SK-N-SH (cell line): ENCODE data around the gene ZC3H12C. TPM values are rescaled to one million over a fixed set of nuclear protein-coding genes. Genes with fewer than 3 reads are reported as not detected.

ENCODE experiments used
- CTCF ChIA-PET: fragments of 300-600, 350-600 bp; formaldehyde crosslinking; extraction: SDS; loops from one replicate; lab custom pipeline; 2021; lab: Yijun Ruan, JAX
- POLR2A ChIA-PET: fragments of 350-600 bp; sonication (Branson Sonifier 250); formaldehyde crosslinking; extraction: SDS; loops from one replicate; lab custom pipeline; 2020; ENCODE audit warnings: antibody characterized with exemption, inconsistent platforms; lab: Yijun Ruan, JAX
- DNase-seq: peaks from one replicate; pipeline ENCODE4 v3.0.0; 2012
- H2AFZ ChIP-seq: fragments of 200-600 bp; sonication (generic); 2 replicates; pipeline ENCODE4 v1.8.1; 2016; ENCODE audit warnings: antibody characterized with exemption, mild to moderate bottlenecking, low read depth
- H3F3A ChIP-seq: fragments of 200-600 bp; sonication (generic); replicated peaks from 2 replicates; pipeline ENCODE3; 2016; ENCODE audit warnings: antibody characterized with exemption, mild to moderate bottlenecking; ENCODE audit not compliant: insufficient read depth
- H3K27ac ChIP-seq, 2 experiments: fragments of 200-500 bp in 1 of 2; fragments of 200-600 bp in 1 of 2; sonication (Bioruptor generic) in 1 of 2; sonication (generic), shearing (Covaris generic) in 1 of 2; 2 replicates each; pipeline versions ENCODE4 v1.5.1 to v1.6.1; 2014 to 2016; ENCODE audit warnings: low read depth in 2 of 2, inconsistent platforms in 1 of 2, low read length in 1 of 2, mild to moderate bottlenecking in 1 of 2, mixed read lengths in 1 of 2
- H3K27me3 ChIP-seq: fragments of 200-600 bp; sonication (generic), shearing (Covaris generic); 2 replicates; pipeline ENCODE4 v1.6.1; 2016; ENCODE audit warnings: mixed run types; ENCODE audit not compliant: insufficient read depth
- H3K36me3 ChIP-seq, 2 experiments: fragments of 200-500 bp in 1 of 2; fragments of 200-600 bp in 1 of 2; sonication (Bioruptor generic) in 1 of 2; sonication (generic) in 1 of 2; replicated peaks in 1 of 2; 2 replicates each; pipeline versions ENCODE3 to v1.5.1; 2014 to 2016; ENCODE audit warnings: low read length in 1 of 2, mild to moderate bottlenecking in 1 of 2; ENCODE audit not compliant: insufficient read depth in 2 of 2, control insufficient read depth in 1 of 2
- H3K4me1 ChIP-seq, 2 experiments: fragments of 200-500 bp in 1 of 2; fragments of 200-600 bp in 1 of 2; sonication (Bioruptor generic) in 1 of 2; sonication (generic), shearing (Covaris generic) in 1 of 2; 2 replicates each; pipeline versions ENCODE4 v1.5.1 to v1.6.1; 2014 to 2016; ENCODE audit warnings: low read depth in 1 of 2, low read length in 1 of 2, mixed run types in 1 of 2; ENCODE audit not compliant: insufficient read depth in 2 of 2, control insufficient read depth in 1 of 2
- H3K4me2 ChIP-seq: fragments of 200-600 bp; sonication (generic), shearing (Covaris generic); 2 replicates; pipeline ENCODE4 v1.6.1; 2017; ENCODE audit warnings: mixed run types
- H3K4me3 ChIP-seq, 2 experiments: fragments of 200-500 bp in 1 of 2; fragments of 200-600 bp in 1 of 2; sonication (Bioruptor generic) in 1 of 2; sonication (generic), shearing (Covaris generic) in 1 of 2; 2 replicates each; pipeline versions ENCODE4 v1.5.1 to v1.8.1; 2014 to 2016; ENCODE audit warnings: low read depth in 2 of 2, inconsistent platforms in 1 of 2, low read length in 1 of 2, mild to moderate bottlenecking in 1 of 2, mixed read lengths in 1 of 2, moderate library complexity in 1 of 2
- H3K79me2 ChIP-seq: fragments of 200-600 bp; sonication (generic); 2 replicates; pipeline ENCODE4 v1.8.1; 2017; ENCODE audit warnings: mild to moderate bottlenecking; ENCODE audit not compliant: insufficient read depth
- H3K9ac ChIP-seq: fragments of 200-600 bp; sonication (generic); 2 replicates; pipeline ENCODE4 v1.6.1; 2017; ENCODE audit warnings: mixed run types
- H3K9me2 ChIP-seq: fragments of 200-600 bp; sonication (generic); 2 replicates; pipeline ENCODE4 v1.6.1; 2017; ENCODE audit warnings: mixed run types
- H3K9me3 ChIP-seq: fragments of 200-600 bp; sonication (generic); 2 replicates; pipeline ENCODE4 v1.6.1; 2017; ENCODE audit warnings: mixed run types, mild to moderate bottlenecking, moderate library complexity
- H4K20me1 ChIP-seq: fragments of 200-600 bp; sonication (generic); 2 replicates; pipeline ENCODE4 v1.6.1; 2017; ENCODE audit warnings: mild to moderate bottlenecking, mixed run types; ENCODE audit not compliant: insufficient read depth
- EP300 ChIP-seq, 2 experiments: IDR thresholded peaks; 2 replicates each; pipeline versions ENCODE4 v1.4.0 to v1.6.1; 2012; ENCODE audit warnings: borderline replicate concordance in 1 of 2, low read depth in 1 of 2, low read length in 1 of 2
- FOXM1 ChIP-seq: IDR thresholded peaks from 2 replicates; pipeline ENCODE4 v1.4.0; 2012; ENCODE audit warnings: low read depth, mild to moderate bottlenecking
- MAX ChIP-seq: IDR thresholded peaks from 2 replicates; pipeline ENCODE4 v1.4.0; 2012; ENCODE audit warnings: low read depth
- NFIC ChIP-seq: IDR thresholded peaks from 2 replicates; pipeline ENCODE4 v1.4.0; 2012; ENCODE audit warnings: borderline replicate concordance
- WGBS: methylation state at CpG from one replicate; pipeline ENCODE4 v1.1.6; 2017; ENCODE audit warnings: low lambda C conversion rate; 5-methylcytosine and 5-hydroxymethylcytosine counted together
- polyA plus RNA-seq, 3 experiments: library from polyadenylated mRNA; depleted of rRNA; stranded (reverse); fragments of >200 nt; gene quantifications; 2 replicates each; pipeline ENCODE4 v1.2.3, GENCODE V29; 2012
- TF ChIP-seq, protein P1 (sequence below): IDR thresholded peaks from 2 replicates; pipeline ENCODE4; 2012

The ZC3H12C gene
- polyA plus RNA-seq, 1 of the 3 experiments (the other 2 are of a cell fraction) = 2.8 TPM

GRCh38 chr11:110141812-110142211, 48.6 kb downstream of the ZC3H12C start:
- Histone ChIP-seq H3K27me3 (no peaks in the 10 kb centered on the region), H3K36me3 (peaks cover 3 to 20% of the 10 kb centered on the region in 2 experiments), H3K9me2 (no peaks in the 10 kb centered on the region), H3K27ac (no peak overlapping the region), H3K9me3 (no peaks in the 10 kb centered on the region), H2AFZ (no peak overlapping the region), H3K4me2 (no peak overlapping the region), H3K79me2 (peaks cover 15% of the 10 kb centered on the region), H3K9ac (no peak overlapping the region), H3K4me3 (no peak overlapping the region), H3F3A (peaks cover 5% of the 10 kb centered on the region), H4K20me1 (no peaks in the 10 kb centered on the region), H3K4me1 (no peaks in the 10 kb centered on the region; a peak in 1 of 4 replicates)
- DNase-seq = no peak
- no peak for TF ChIP-seq FOXM1
- TF ChIP-seq EP300 (IDR thresholded peaks at IDR 0.05; ENCODE audit: borderline replicate concordance in 1 of 2, low read depth in 1 of 2, low read length in 1 of 2) = no peak
- ChIA-PET POLR2A (interaction anchor here (0.7 kb wide), 1 partner anchor 14 kb away, joined by 3 read pairs; no protein-coding TSS in a partner anchor), CTCF (no interaction called here)

- 38% methylated on average over 3 of the region's 3 CpGs for WGBS
- no peaks in the 10 kb centered on the region for H3K9me2 ChIP-seq
- H3K4me3 ChIP-seq = no peak overlapping the region
- H3K27me3 ChIP-seq = no peaks in the 10 kb centered on the region
- ChIA-PET CTCF (no interaction called here), POLR2A (no interaction called here)
- peaks cover 35% of the 10 kb centered on the region for H3F3A ChIP-seq
- H3K79me2 ChIP-seq = peaks cover 17% of the 10 kb centered on the region
- 0 out of 2 replicates have a peak overlapping the region, but pooled peaks have one; percentile 7 for H2AFZ ChIP-seq
- peaks cover 0 to 9% of the 10 kb centered on the region in 2 experiments for H3K36me3 ChIP-seq
- no peaks in the 10 kb centered on the region for H3K9me3 ChIP-seq
- peaks cover 6 to 25% of the 10 kb centered on the region in 2 experiments for H3K4me1 ChIP-seq
- H3K4me2 ChIP-seq = peak overlapping the region; percentile 45; the same call in 1 of the 2 replicates
- no peak for DNase-seq
- peaks cover 3% of the 10 kb centered on the region; the same call in 1 of the 2 replicates for H4K20me1 ChIP-seq
- peak overlapping the region in 1 of 2 experiments; percentile 73; a peak in 2 of 4 replicates for H3K27ac ChIP-seq
- TF ChIP-seq, protein P1, sequence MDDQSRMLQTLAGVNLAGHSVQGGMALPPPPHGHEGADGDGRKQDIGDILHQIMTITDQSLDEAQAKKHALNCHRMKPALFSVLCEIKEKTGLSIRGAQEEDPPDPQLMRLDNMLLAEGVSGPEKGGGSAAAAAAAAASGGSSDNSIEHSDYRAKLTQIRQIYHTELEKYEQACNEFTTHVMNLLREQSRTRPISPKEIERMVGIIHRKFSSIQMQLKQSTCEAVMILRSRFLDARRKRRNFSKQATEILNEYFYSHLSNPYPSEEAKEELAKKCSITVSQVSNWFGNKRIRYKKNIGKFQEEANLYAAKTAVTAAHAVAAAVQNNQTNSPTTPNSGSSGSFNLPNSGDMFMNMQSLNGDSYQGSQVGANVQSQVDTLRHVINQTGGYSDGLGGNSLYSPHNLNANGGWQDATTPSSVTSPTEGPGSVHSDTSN = 0 out of 2 replicates have a peak, but pooled peaks have one; percentile 5
- TF ChIP-seq MAX = no peak
- TF ChIP-seq NFIC = peak; percentile 14; the same call in 1 of the 2 replicates
- no peak overlapping the region; the same call in 1 of the 2 replicates for H3K9ac ChIP-seq
These were observed 54.9 kb downstream of the ZC3H12C start for GRCh38 chr11:110147962-110148709.
